Esophagus squamous epithelium (tissue), 4 donors: ENCODE results near the gene CD44.

Experiments used
- POLR2A ChIP-seq, 4 donors: fragments of 450-650 bp; IDR thresholded peaks; one replicate each; pipeline ENCODE4 v1.6.1; 2017; ENCODE audit warnings: antibody characterized with exemption in 4 of 4, mild to moderate bottlenecking in 4 of 4, moderate library complexity in 3 of 4
- TF ChIP-seq, protein P1 (sequence below), 6 experiments: fragments of 450-650 bp in 4 of 6; fragments of 200-600 bp in 2 of 6; sonication (generic) in 2 of 6; IDR thresholded peaks; one replicate each; pipeline ENCODE4 v1.5.1; 2016 to 2019; ENCODE audit warnings: antibody characterized with exemption in 6 of 6, mild to moderate bottlenecking in 4 of 6, moderate library complexity in 4 of 6

DNA sequence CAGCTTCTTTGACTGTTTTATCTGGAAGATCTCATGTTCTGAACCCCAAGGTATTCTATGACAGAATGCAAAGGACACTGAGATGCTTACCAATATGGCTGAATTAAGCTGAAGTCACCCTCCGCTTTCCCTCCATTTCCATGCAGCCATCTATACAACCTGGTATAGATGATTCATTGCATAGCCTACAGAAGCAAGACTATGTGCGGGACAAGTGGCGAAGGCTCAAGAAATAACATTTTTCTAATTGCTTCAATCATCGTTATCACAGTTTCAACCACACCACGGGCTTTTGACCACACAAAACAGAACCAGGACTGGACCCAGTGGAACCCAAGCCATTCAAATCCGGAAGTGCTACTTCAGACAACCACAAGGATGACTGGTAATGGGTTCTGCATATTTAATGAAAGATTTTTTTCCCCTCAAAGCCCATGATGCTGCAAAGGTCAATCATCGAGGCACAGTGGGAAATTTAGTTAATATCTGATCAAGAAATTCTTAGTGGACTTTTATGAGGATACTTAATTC lies 61.9 kb downstream of the CD44 start:
- TF ChIP-seq, protein P1, sequence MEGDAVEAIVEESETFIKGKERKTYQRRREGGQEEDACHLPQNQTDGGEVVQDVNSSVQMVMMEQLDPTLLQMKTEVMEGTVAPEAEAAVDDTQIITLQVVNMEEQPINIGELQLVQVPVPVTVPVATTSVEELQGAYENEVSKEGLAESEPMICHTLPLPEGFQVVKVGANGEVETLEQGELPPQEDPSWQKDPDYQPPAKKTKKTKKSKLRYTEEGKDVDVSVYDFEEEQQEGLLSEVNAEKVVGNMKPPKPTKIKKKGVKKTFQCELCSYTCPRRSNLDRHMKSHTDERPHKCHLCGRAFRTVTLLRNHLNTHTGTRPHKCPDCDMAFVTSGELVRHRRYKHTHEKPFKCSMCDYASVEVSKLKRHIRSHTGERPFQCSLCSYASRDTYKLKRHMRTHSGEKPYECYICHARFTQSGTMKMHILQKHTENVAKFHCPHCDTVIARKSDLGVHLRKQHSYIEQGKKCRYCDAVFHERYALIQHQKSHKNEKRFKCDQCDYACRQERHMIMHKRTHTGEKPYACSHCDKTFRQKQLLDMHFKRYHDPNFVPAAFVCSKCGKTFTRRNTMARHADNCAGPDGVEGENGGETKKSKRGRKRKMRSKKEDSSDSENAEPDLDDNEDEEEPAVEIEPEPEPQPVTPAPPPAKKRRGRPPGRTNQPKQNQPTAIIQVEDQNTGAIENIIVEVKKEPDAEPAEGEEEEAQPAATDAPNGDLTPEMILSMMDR (IDR thresholded peaks at IDR 0.05) = no peak
- TF ChIP-seq POLR2A (IDR thresholded peaks at IDR 0.05) = no peak
